Endothelial cell of umbilical vein (primary cell): ENCODE measurements around the gene MEIOB. TPM values are rescaled to one million over a fixed set of nuclear protein-coding genes. Genes with fewer than 3 reads are reported as not detected.

Source experiments
- BruUV-seq: library from RNA; stranded (reverse); fragments of 400-500 nt; replicated peaks from 2 replicates; lab custom pipeline; 2021; lab: Mats Ljungman, UMichigan
- CTCF ChIA-PET: fragments of 300-600, 350-600 bp; sonication (Branson Sonifier 250); formaldehyde crosslinking; loops from one replicate; lab custom pipeline; 2021; ENCODE audit warnings: antibody characterized with exemption, inconsistent platforms; lab: Charles Lee
- POLR2A ChIA-PET: fragments of 300-600, 350-600 bp; sonication (Branson Sonifier 250); formaldehyde crosslinking; loops from one replicate; lab custom pipeline; 2021; ENCODE audit warnings: antibody characterized with exemption, inconsistent platforms; lab: Charles Lee
- DNase-seq: peaks from one replicate; pipeline ENCODE4 v3.0.0-alpha.2; 2011; ENCODE audit warnings: low read depth, low spot score
- FAIRE-seq: peaks from 2 replicates; lab custom pipeline; 2011; peaks lifted over from hg19 to GRCh38; lab: Jason Lieb, UNC
- H2AFZ ChIP-seq: 2 replicates; pipeline ENCODE4 v1.6.0; 2012; ENCODE audit warnings: low read depth, low read length, control low read depth, inconsistent platforms
- H3K27ac ChIP-seq: 2 replicates; pipeline ENCODE4 v1.5.1; 2011; ENCODE audit warnings: low read depth, mild to moderate bottlenecking, control low read depth, low read length, moderate library complexity; ENCODE audit not compliant: insufficient read depth
- H3K27me3 ChIP-seq, 2 experiments: 2 replicates each; pipeline versions ENCODE4 v1.6.0 to v1.6.1; 2011; ENCODE audit warnings: low read length in 2 of 2, mixed read lengths in 1 of 2; ENCODE audit not compliant: control insufficient read depth in 2 of 2, insufficient read depth in 2 of 2
- H3K36me3 ChIP-seq, 2 experiments: 2 replicates in 1 of 2; 3 replicates in 1 of 2; pipeline ENCODE4 v1.5.1; 2011; ENCODE audit warnings: low read length in 2 of 2, mild to moderate bottlenecking in 1 of 2, moderate library complexity in 1 of 2; ENCODE audit not compliant: control insufficient read depth in 2 of 2, insufficient read depth in 2 of 2; ENCODE audit errors: extremely low read depth in 1 of 2
- H3K4me1 ChIP-seq: 3 replicates; pipeline ENCODE4 v1.5.1; 2011; ENCODE audit warnings: mild to moderate bottlenecking, low read length; ENCODE audit not compliant: control insufficient read depth, insufficient read depth; ENCODE audit errors: extremely low read depth
- H3K4me2 ChIP-seq: 2 replicates; pipeline ENCODE4 v1.6.1; 2011; ENCODE audit warnings: low read length, control low read depth, mixed read lengths; ENCODE audit not compliant: insufficient read depth
- H3K4me3 ChIP-seq, 3 experiments: fragments of 200-600 bp in 1 of 3; sonication (generic), shearing (Covaris generic) in 1 of 3; replicated peaks in 1 of 3; 2 replicates each; pipeline ENCODE4 v1.5.1; 2011 to 2016; ENCODE audit warnings: control low read depth in 3 of 3, low read length in 3 of 3, mild to moderate bottlenecking in 2 of 3, inconsistent platforms in 1 of 3, low read depth in 1 of 3, moderate library complexity in 1 of 3; ENCODE audit not compliant: insufficient read depth in 1 of 3
- H3K79me2 ChIP-seq: 2 replicates; pipeline ENCODE4 v1.6.0; 2012; ENCODE audit warnings: low read length, inconsistent platforms; ENCODE audit not compliant: control insufficient read depth, insufficient read depth
- H3K9ac ChIP-seq: replicated peaks from 2 replicates; pipeline ENCODE3; 2011; ENCODE audit warnings: low read length, control low read depth; ENCODE audit not compliant: insufficient read depth; ENCODE audit errors: extremely low read depth
- H3K9me1 ChIP-seq: replicated peaks from 3 replicates; pipeline ENCODE4 v1.6.0; 2011; ENCODE audit warnings: mild to moderate bottlenecking, low read length; ENCODE audit not compliant: control insufficient read depth, insufficient read depth; ENCODE audit errors: extremely low read depth
- H3K9me3 ChIP-seq: replicated peaks from 2 replicates; pipeline ENCODE4 v1.5.1; 2012; ENCODE audit warnings: low read length, inconsistent platforms; ENCODE audit not compliant: control insufficient read depth, insufficient read depth
- H4K20me1 ChIP-seq: replicated peaks from 2 replicates; pipeline ENCODE3; 2011; ENCODE audit warnings: mild to moderate bottlenecking, low read length; ENCODE audit not compliant: control insufficient read depth, insufficient read depth; ENCODE audit errors: extremely low read depth
- EZH2 ChIP-seq: IDR thresholded peaks from 2 replicates; pipeline ENCODE4 v1.6.1; 2012; ENCODE audit warnings: borderline replicate concordance, low read depth, mild to moderate bottlenecking, moderate library complexity, low read length, inconsistent platforms; ENCODE audit not compliant: severe bottlenecking
- FOS ChIP-seq: IDR thresholded peaks from 2 replicates; pipeline ENCODE4 v1.6.1; 2011; ENCODE audit warnings: mild to moderate bottlenecking, low read length, moderate library complexity, borderline replicate concordance; ENCODE audit not compliant: insufficient read depth
- GATA2 ChIP-seq: IDR thresholded peaks from 2 replicates; pipeline ENCODE4 v1.7.0; 2011; ENCODE audit warnings: low read depth, mild to moderate bottlenecking, moderate library complexity, mixed read lengths, low read length; ENCODE audit not compliant: insufficient read length, insufficient read depth
- JUN ChIP-seq: IDR thresholded peaks from 2 replicates; pipeline ENCODE4 v1.6.1; 2011; ENCODE audit warnings: borderline replicate concordance, low read depth; ENCODE audit not compliant: insufficient read length, insufficient read depth
- MAX ChIP-seq: IDR thresholded peaks from 2 replicates; pipeline ENCODE4 v1.6.1; 2011; ENCODE audit not compliant: insufficient read depth, insufficient read length
- POLR2AphosphoS5 ChIP-seq: IDR thresholded peaks from 2 replicates; pipeline ENCODE4 v1.6.1; 2012; ENCODE audit warnings: low read depth, mild to moderate bottlenecking, control low read depth, low read length, moderate library complexity; ENCODE audit not compliant: insufficient read depth
- dilution Hi-C: fragments of 300-500 bp; cut with MboI; formaldehyde crosslinking; loops from one replicate; pipeline ENCODE4 v1.15.0; 2019; ENCODE audit warnings: low sequenced_read_pairs; ENCODE audit not compliant: extremely low pct_ligation_motif_present
- intact Hi-C: fragments of 100-400 bp; cut with micrococcal nuclease; formaldehyde crosslinking; loops from one replicate; pipeline ENCODE4 v1.10.0; 2022
- polyA plus RNA-seq, 4 experiments: library from polyadenylated mRNA; depleted of rRNA in 3 of 4; stranded (reverse) in 3 of 4; unstranded in 1 of 4; fragments of >200 nt; gene quantifications; 2 replicates each; pipeline versions ENCODE4 v1.2.1 to v1.2.3, GENCODE V29; 2011 to 2012; ENCODE audit warnings: missing spikeins in 1 of 4
- total RNA-seq: library from RNA; stranded (reverse); gene quantifications from 2 replicates; pipeline ENCODE4 v1.2.3, GENCODE V29; 2021
- TF ChIP-seq, protein P1 (sequence below), 2 donors: IDR thresholded peaks; 1 replicate in 1 of 2; 2 replicates in 1 of 2; pipeline ENCODE4 v1.5.1; 2011; ENCODE audit warnings: low read length in 2 of 2, mild to moderate bottlenecking in 2 of 2, moderate library complexity in 2 of 2, control low read depth in 1 of 2, inconsistent platforms in 1 of 2, low read depth in 1 of 2; ENCODE audit not compliant: insufficient read depth in 1 of 2; ENCODE audit errors: extremely low read depth in 1 of 2

The MEIOB gene
- total and polyA plus RNA-seq, 2 donors (not counting 3 experiments of a cell fraction or from before 2014, with no cell fraction given) = 0.04 TPM; not detected in 1

DNA sequence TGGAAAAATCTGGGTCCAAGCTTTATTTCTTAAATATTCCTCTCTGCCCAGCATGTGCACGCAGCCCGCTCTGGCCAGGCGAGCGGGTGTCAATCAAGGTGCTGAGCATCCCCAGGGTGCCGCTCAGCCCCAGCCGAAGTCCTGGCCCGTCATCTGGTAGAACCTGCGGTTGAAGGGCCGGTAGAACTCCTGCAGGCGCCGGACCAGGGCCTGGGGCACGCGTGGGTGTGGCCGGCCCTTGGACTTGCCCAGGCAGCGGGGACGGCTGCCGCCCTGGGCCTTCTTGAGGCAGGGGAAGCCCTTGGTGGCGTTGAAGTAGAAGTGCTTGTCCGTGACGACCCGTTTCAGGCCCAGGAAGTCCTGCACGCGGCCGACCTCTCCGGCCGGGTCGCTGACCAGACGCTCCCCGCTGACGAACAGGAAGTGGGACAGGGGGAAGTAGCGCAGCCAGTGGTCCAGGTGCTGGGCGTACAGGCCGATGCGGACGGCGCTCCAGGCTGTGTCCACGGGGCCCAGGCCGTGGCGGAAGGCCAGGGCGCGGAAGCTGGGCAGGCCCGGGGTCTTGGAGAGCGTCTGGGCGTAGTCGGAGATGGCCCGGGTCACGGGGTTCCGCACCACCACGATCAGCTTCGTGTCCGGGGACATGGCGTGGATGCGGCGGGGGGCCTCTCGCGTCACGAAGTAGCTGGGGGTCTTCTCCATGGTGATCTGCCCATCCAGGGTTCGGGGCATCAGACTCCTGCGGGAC, 39.7 kb upstream of the MEIOB start:
- dilution Hi-C loops = no loop called here
- POLR2A ChIA-PET = no interaction called here
- Histone ChIP-seq H3K79me2 (no peaks in the 10 kb centered on the region), H3K27me3 (peaks cover 5 to 7% of the 10 kb centered on the region in 2 experiments), H2AFZ (no peak overlapping the region), H3K9me3 (no peaks in the 10 kb centered on the region), H3K4me3 (no peak overlapping the region), H3K9ac (no peak overlapping the region), H3K4me1 (no peaks in the 10 kb centered on the region), H3K4me2 (no peak overlapping the region), H3K27ac (no peak overlapping the region), H4K20me1 (no peaks in the 10 kb centered on the region), H3K9me1 (no peaks in the 10 kb centered on the region), H3K36me3 (no peaks in the 10 kb centered on the region)
- FAIRE-seq (no peak), DNase-seq (no peak)
- TF ChIP-seq MAX (no peak), FOS (no peak), EZH2 (no peak), JUN (no peak)
- CTCF ChIA-PET = interaction anchor here (0.7 kb wide), 1 partner anchor 21 kb away, joined by 3 read pairs; no protein-coding TSS in a partner anchor
- no TSS peak for BruUV-seq
- intact Hi-C loops = no loop called here

- Histone ChIP-seq H3K27me3 (peaks cover 5 to 6% of the 10 kb centered on the region in 2 experiments), H3K27ac (no peak overlapping the region), H3K4me2 (no peak overlapping the region), H3K9me3 (no peaks in the 10 kb centered on the region), H3K79me2 (no peaks in the 10 kb centered on the region), H2AFZ (no peak overlapping the region), H3K4me1 (no peaks in the 10 kb centered on the region), H3K9ac (no peak overlapping the region), H4K20me1 (no peaks in the 10 kb centered on the region), H3K4me3 (no peak overlapping the region), H3K9me1 (no peaks in the 10 kb centered on the region), H3K36me3 (no peaks in the 10 kb centered on the region)
- intact Hi-C loops (no loop called here), dilution Hi-C loops (no loop called here)
- ChIA-PET CTCF (interaction anchor here (0.8 to 1.5 kb wide), 4 partner anchors 20 to 64 kb away, joined by 3 to 4 read pairs (median 3); no protein-coding TSS in a partner anchor), POLR2A (no interaction called here)
- DNase-seq (no peak), FAIRE-seq (no peak)
- TF ChIP-seq, protein P1, sequence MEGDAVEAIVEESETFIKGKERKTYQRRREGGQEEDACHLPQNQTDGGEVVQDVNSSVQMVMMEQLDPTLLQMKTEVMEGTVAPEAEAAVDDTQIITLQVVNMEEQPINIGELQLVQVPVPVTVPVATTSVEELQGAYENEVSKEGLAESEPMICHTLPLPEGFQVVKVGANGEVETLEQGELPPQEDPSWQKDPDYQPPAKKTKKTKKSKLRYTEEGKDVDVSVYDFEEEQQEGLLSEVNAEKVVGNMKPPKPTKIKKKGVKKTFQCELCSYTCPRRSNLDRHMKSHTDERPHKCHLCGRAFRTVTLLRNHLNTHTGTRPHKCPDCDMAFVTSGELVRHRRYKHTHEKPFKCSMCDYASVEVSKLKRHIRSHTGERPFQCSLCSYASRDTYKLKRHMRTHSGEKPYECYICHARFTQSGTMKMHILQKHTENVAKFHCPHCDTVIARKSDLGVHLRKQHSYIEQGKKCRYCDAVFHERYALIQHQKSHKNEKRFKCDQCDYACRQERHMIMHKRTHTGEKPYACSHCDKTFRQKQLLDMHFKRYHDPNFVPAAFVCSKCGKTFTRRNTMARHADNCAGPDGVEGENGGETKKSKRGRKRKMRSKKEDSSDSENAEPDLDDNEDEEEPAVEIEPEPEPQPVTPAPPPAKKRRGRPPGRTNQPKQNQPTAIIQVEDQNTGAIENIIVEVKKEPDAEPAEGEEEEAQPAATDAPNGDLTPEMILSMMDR (IDR thresholded peaks at IDR 0.05; ENCODE audit: extremely low read depth in 1 of 2, insufficient read depth in 1 of 2, low read depth in 1 of 2, low read length in 2 of 2) = no peak
- TF ChIP-seq FOS (no peak), GATA2 (no peak), POLR2AphosphoS5 (no peak)
- no TSS peak for BruUV-seq
Observed at GRCh38 chr16:1909561-1910231, 37.7 kb upstream of the MEIOB start.
